Upper lobe of left lung (tissue), 6 donors: ENCODE results near the gene FBN3. TPM values are rescaled to one million over a fixed set of nuclear protein-coding genes. Genes with fewer than 3 reads are reported as not detected.

Experiments
- ATAC-seq, 2 donors: fragments of 200-7000 bp; cut with Tn5 transposase; one replicate each; pipeline ENCODE4 v1.9.1; 2022; ENCODE audit warnings: mild to moderate bottlenecking in 2 of 2, moderate library complexity in 2 of 2; ENCODE audit not compliant: low FRiP score in 2 of 2
- DNase-seq, 2 donors: peaks; one replicate each; pipeline ENCODE4 v3.0.0-alpha.2; 2019 to 2020
- H3K27ac ChIP-seq, 4 donors: fragments of 200-600 bp; sonication (generic); one replicate each; pipeline ENCODE4 v1.5.1; 2016 to 2019
- H3K27me3 ChIP-seq, 4 donors: fragments of 200-600 bp; sonication (generic); one replicate each; pipeline ENCODE4 v1.5.1; 2017 to 2019
- H3K36me3 ChIP-seq, 4 donors: fragments of 200-600 bp; sonication (generic); one replicate each; pipeline ENCODE4 v1.5.1; 2016 to 2019
- H3K4me1 ChIP-seq, 4 donors: fragments of 200-600 bp; sonication (generic); one replicate each; pipeline ENCODE4 v1.5.1; 2018 to 2019
- H3K4me3 ChIP-seq, 4 donors: fragments of 200-600 bp; sonication (generic); one replicate each; pipeline ENCODE4 v1.5.1; 2017 to 2019; ENCODE audit warnings: mild to moderate bottlenecking in 2 of 4, moderate library complexity in 1 of 4
- H3K9me3 ChIP-seq, 4 donors: fragments of 200-600 bp; sonication (generic); one replicate each; pipeline ENCODE4 v1.5.1; 2018 to 2019
- CTCF ChIP-seq, 6 experiments: fragments of 450-650 bp in 4 of 6; fragments of 200-600 bp in 2 of 6; sonication (generic) in 2 of 6; IDR thresholded peaks; one replicate each; pipeline ENCODE4 v1.5.1; 2016 to 2019; ENCODE audit warnings: antibody characterized with exemption in 6 of 6
- EP300 ChIP-seq, 4 donors: sonication (generic); formaldehyde crosslinking; IDR thresholded peaks; one replicate each; pipeline ENCODE4 v1.5.1; 2017; ENCODE audit warnings: antibody characterized with exemption in 4 of 4, control low read depth in 2 of 4
- POLR2A ChIP-seq, 4 donors: fragments of 450-650 bp; IDR thresholded peaks; one replicate each; pipeline ENCODE4 v1.5.1; 2016 to 2017; ENCODE audit warnings: antibody characterized with exemption in 4 of 4, mild to moderate bottlenecking in 2 of 4
- POLR2AphosphoS5 ChIP-seq, 2 donors: sonication (generic); formaldehyde crosslinking; IDR thresholded peaks; one replicate each; pipeline ENCODE4 v1.5.1; 2017; ENCODE audit warnings: antibody characterized with exemption in 2 of 2
- WGBS, 2 donors: methylation state at CpG; one replicate each; pipeline ENCODE4 v1.1.5; 2017 to 2018; 5-methylcytosine and 5-hydroxymethylcytosine counted together
- total RNA-seq, 6 donors: library from RNA; depleted of rRNA in 4 of 6; stranded (reverse); fragments of >200 nt in 4 of 6; gene quantifications; one replicate each; pipeline versions ENCODE4 v1.1.0 to v1.2.1, GENCODE V29; 2016 to 2021
- donor health status: DM: no; HTN: no; CAD: no; lungs with moderate emphysema.
- donor health status: DM: no; HTN: yes; CAD: no; lungs with severe emphysema.

The FBN3 gene
- total RNA-seq, 6 donors from 2014 or later, result 0.10 to 106 (median 8.0) TPM

GRCh38 chr19:8084152-8084551 is 65.2 kb downstream of the FBN3 start:
- Histone ChIP-seq H3K27me3 (no peaks in the 10 kb centered on the region), H3K36me3 (no peaks in the 10 kb centered on the region), H3K9me3 (no peaks in the 10 kb centered on the region), H3K27ac (no peak overlapping the region), H3K4me1 (peaks cover 0 to 11% (median 0%) of the 10 kb centered on the region in 4 donors), H3K4me3 (no peak overlapping the region)
- TF ChIP-seq CTCF (IDR thresholded peaks at IDR 0.05), result no peak
- TF ChIP-seq POLR2AphosphoS5 (IDR thresholded peaks at IDR 0.05), result no peak
- no peak for TF ChIP-seq EP300 (IDR thresholded peaks at IDR 0.05)
- no peak for TF ChIP-seq POLR2A (IDR thresholded peaks at IDR 0.05)
- ATAC-seq (no peak), DNase-seq (no peak)
- 92 to 96% methylated on average over 13 of the region's 13 CpGs for WGBS, 2 donors

GRCh38 chr19:8083141-8083540 is 66.3 kb downstream of the FBN3 start:
- WGBS, 2 donors, result 95% methylated on average over 11 of the region's 12 CpGs
- ATAC-seq (no peak), DNase-seq (no peak)
- Histone ChIP-seq H3K4me3 (no peak overlapping the region), H3K27me3 (no peaks in the 10 kb centered on the region), H3K9me3 (no peaks in the 10 kb centered on the region), H3K36me3 (no peaks in the 10 kb centered on the region), H3K27ac (no peak overlapping the region), H3K4me1 (peaks cover 0 to 11% (median 0%) of the 10 kb centered on the region in 4 donors)
- TF ChIP-seq POLR2A (IDR thresholded peaks at IDR 0.05) (no peak), EP300 (IDR thresholded peaks at IDR 0.05) (no peak), CTCF (IDR thresholded peaks at IDR 0.05) (no peak), POLR2AphosphoS5 (IDR thresholded peaks at IDR 0.05) (no peak)

- no peak overlapping the region for H3K4me3 ChIP-seq
- no peak overlapping the region for H3K27ac ChIP-seq
- 77 to 84% methylated on average over 11 of the region's 11 CpGs for WGBS, 2 donors
- ATAC-seq (no peak), DNase-seq (no peak)
- TF ChIP-seq POLR2AphosphoS5 (IDR thresholded peaks at IDR 0.05), result no peak
- no peaks in the 10 kb centered on the region for H3K9me3 ChIP-seq
- H3K36me3 ChIP-seq, result no peaks in the 10 kb centered on the region
- peaks cover 0 to 11% (median 0%) of the 10 kb centered on the region in 4 donors for H3K4me1 ChIP-seq
- H3K27me3 ChIP-seq, result no peaks in the 10 kb centered on the region
Measured at GRCh38 chr19:8081569-8082550, 67.5 kb downstream of the FBN3 start.

GRCh38 chr19:8080832-8081231 is 68.6 kb downstream of the FBN3 start:
- H3K27ac ChIP-seq, result no peak overlapping the region
- H3K9me3 ChIP-seq, result no peaks in the 10 kb centered on the region
- TF ChIP-seq EP300 (IDR thresholded peaks at IDR 0.05) (no peak), POLR2A (IDR thresholded peaks at IDR 0.05) (no peak), POLR2AphosphoS5 (IDR thresholded peaks at IDR 0.05) (no peak), CTCF (IDR thresholded peaks at IDR 0.05) (no peak)
- ATAC-seq (no peak), DNase-seq (no peak)
- 81 to 100% methylated on average over 1 to 12 of the region's 12 CpGs for WGBS, 2 donors
- H3K4me1 ChIP-seq, result peaks cover 0 to 5% (median 0%) of the 10 kb centered on the region in 4 donors
- H3K27me3 ChIP-seq, result no peaks in the 10 kb centered on the region
- no peak overlapping the region for H3K4me3 ChIP-seq
- H3K36me3 ChIP-seq, result no peaks in the 10 kb centered on the region

- ATAC-seq (no peak), DNase-seq (no peak)
- TF ChIP-seq POLR2AphosphoS5 (IDR thresholded peaks at IDR 0.05) (no peak), POLR2A (IDR thresholded peaks at IDR 0.05) (no peak), EP300 (IDR thresholded peaks at IDR 0.05) (no peak), CTCF (IDR thresholded peaks at IDR 0.05) (no peak)
- Histone ChIP-seq H3K9me3 (no peaks in the 10 kb centered on the region), H3K4me3 (no peak overlapping the region), H3K27me3 (no peaks in the 10 kb centered on the region), H3K4me1 (no peaks in the 10 kb centered on the region), H3K36me3 (no peaks in the 10 kb centered on the region), H3K27ac (no peak overlapping the region)
- 95 to 97% methylated on average over 6 of the region's 6 CpGs for WGBS, 2 donors
Measured at GRCh38 chr19:8079988-8080387, 69.4 kb downstream of the FBN3 start.
